Rectal smooth muscle tissue (tissue), 1 donor: ENCODE results near the gene LPAR3.

Experiments used
- H3K27ac ChIP-seq: one replicate; pipeline ENCODE4 v1.7.0; 2013; ENCODE audit warnings: low read depth, low read length, inconsistent platforms
- H3K27me3 ChIP-seq: one replicate; pipeline ENCODE4 v1.7.0; 2013; ENCODE audit warnings: low read length; ENCODE audit not compliant: control insufficient read depth, insufficient read depth
- H3K36me3 ChIP-seq: one replicate; pipeline ENCODE4 v1.7.0; 2013; ENCODE audit warnings: low read length; ENCODE audit not compliant: control insufficient read depth, insufficient read depth
- H3K4me1 ChIP-seq: one replicate; pipeline ENCODE4 v1.7.0; 2013; ENCODE audit warnings: low read length; ENCODE audit not compliant: control insufficient read depth, insufficient read depth
- H3K4me3 ChIP-seq: one replicate; pipeline ENCODE4 v1.7.0; 2013; ENCODE audit warnings: low read length
- H3K9ac ChIP-seq: one replicate; pipeline ENCODE4 v1.7.0; 2013; ENCODE audit warnings: low read length

LPAR3 gene

DNA sequence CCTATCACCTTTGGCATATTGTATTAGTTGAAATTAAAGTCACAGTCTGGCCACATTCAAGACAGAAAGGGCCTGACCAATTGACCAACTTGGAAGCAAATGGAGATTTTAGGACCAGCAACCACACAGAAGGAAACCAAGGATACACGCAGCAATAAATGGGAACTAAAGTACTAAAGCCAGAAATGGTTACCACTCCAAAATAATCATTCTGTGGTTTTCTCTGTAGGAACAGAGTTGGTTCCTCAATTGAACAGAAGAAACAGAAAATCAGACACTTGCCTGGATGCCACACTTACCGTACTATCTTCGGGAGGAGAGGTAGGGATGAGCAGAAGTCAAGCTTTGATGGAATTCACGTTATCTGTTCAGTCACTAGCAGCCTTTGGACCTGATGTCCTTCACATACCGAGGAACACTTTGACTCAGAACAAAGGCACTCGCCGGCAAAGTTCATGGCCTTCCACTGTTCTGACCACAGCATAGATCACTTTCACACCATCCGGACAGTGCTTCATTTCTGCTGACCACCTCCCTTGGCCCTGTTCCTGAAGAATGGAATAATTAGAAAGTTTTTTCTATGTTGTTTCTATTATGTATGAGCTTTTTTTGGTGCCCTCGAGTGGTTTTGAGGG is 96.9 kb downstream of the LPAR3 start:
- Histone ChIP-seq H3K4me3 (no peak overlapping the region), H3K36me3 (no peaks in the 10 kb centered on the region), H3K9ac (no peak overlapping the region), H3K27me3 (no peaks in the 10 kb centered on the region), H3K27ac (no peak overlapping the region), H3K4me1 (no peaks in the 10 kb centered on the region)

DNA sequence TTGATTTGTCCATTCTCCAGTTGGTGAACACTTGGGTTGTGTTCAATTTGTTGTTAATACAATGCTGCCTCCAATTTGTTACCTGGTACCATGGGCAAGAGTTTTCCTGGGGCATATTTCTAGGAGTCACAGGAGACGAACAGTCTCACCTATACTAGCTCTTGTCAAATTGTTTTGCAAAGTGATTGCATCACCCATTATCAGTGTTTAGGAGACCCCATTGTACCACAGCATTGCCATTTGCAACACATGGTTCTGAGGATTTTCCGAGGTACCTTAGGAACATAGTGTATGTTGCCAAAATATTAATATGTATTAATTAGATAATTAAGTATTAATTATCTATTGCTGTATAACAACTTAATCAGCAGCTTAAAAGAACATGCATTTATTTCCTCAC is 97.8 kb downstream of the LPAR3 start:
- Histone ChIP-seq H3K4me3 (no peak overlapping the region), H3K27me3 (no peaks in the 10 kb centered on the region), H3K9ac (no peak overlapping the region), H3K4me1 (no peaks in the 10 kb centered on the region), H3K36me3 (no peaks in the 10 kb centered on the region), H3K27ac (no peak overlapping the region)

DNA sequence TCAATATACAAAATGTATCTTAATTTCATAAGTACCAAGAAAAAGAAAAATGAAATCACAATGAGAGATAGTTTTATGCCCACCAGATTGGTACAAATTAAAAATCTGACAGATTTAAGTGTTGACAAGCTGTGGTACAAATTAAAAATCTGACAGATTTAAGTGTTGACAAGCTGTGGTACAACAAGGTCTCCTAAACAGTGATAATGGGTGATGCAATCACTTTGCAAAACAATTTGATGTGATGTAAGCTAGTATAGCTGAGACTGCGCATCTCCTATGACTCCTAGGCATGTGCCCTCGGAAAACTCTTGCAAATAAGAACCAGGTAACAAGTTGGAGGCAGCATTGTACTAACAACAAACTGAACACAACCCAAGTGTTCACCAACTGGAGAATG is 100.6 kb downstream of the LPAR3 start:
- H3K27ac ChIP-seq: no peak overlapping the region

DNA sequence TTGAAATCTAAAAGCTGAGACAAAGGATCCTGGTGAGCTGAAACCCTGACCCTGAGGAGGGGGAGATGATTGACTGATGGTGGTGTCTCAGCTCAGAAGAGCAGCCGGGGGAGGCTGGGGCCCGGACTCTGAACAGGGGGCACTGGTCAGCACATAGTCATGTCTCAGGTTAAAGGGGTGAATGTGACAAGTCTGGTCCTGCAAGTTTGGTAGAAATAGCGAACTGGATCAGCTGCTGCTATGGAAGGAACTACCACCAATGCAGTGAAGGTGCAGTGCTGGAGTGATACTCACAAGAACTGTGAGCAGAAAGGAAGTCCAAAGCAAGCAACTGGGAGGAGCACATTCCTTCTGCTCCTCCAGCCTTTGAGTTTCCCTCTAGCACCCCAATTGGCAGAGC is 104.0 kb downstream of the LPAR3 start:
- no peaks in the 10 kb centered on the region for H3K27me3 ChIP-seq
- H3K36me3 ChIP-seq: no peaks in the 10 kb centered on the region
- H3K4me3 ChIP-seq: no peak overlapping the region
- H3K9ac ChIP-seq: no peak overlapping the region
- H3K27ac ChIP-seq: no peak overlapping the region
- peaks cover 11% of the 10 kb centered on the region for H3K4me1 ChIP-seq

More for the DNA sequence above, 100.6 kb downstream of the LPAR3 start:
- Histone ChIP-seq H3K36me3 (no peaks in the 10 kb centered on the region), H3K4me3 (no peak overlapping the region), H3K9ac (no peak overlapping the region), H3K4me1 (no peaks in the 10 kb centered on the region), H3K27me3 (no peaks in the 10 kb centered on the region)

DNA sequence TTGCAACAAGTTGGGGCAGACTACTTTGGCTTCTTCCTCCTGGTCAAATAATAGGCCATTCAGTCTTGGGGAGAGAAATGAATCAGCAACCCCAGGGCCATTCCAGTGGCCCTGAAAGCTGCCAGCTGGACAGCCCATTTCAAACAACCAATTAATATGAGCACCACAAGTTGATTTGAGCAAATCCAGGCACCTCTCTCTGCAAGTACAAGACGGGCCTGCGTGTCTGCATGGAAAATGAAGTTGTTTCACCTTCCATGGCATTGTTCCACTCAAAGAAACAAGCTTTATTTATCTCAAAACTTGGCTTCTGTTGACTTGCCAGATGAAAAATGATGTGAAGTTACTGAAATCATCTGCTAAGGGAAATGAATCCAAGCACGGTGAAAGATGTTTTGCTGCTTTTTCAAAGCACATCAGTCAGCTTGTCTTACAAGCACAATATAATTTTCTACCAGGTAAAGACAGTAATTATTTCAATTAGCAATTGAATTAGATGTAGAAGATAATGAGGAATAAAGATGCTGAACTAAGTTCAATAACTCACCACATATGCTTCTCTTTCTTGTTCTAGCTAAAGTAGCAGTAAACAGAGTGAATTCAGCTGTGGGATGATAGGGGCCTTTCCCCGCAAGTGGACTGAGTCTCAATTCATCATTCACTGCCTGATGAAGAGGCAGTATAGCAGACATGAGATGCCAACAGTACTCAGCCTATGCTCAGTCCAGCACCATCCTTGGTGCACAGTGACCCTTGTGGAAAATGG is 107.6 kb downstream of the LPAR3 start:
- peak overlapping the region; percentile 15 for H3K27ac ChIP-seq
- no peak overlapping the region for H3K4me3 ChIP-seq
- H3K36me3 ChIP-seq: no peaks in the 10 kb centered on the region
- no peak overlapping the region for H3K9ac ChIP-seq
- H3K4me1 ChIP-seq: peaks cover 11% of the 10 kb centered on the region
- no peaks in the 10 kb centered on the region for H3K27me3 ChIP-seq

DNA sequence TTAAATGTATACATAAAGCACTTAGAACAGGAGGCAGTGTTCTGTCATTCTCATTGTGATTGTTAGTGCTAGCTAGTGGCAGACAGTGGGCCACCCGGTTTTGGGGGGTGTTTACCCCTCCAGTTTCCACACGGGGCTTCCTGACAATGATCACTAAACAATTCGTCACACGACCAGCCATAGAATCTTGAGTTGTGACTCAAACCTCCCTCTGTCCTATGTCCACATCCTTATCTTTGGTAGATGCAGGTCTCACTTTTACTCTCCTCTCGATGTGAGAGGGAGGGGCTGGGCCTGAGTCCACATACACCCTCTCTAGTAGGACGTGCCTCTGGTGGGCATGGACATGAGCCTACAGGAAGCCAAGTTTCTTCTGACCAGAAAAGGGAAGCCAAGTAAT is 110.1 kb downstream of the LPAR3 start:
- H3K4me3 ChIP-seq: no peak overlapping the region
- H3K4me1 ChIP-seq: peaks cover 11% of the 10 kb centered on the region
- H3K27me3 ChIP-seq: no peaks in the 10 kb centered on the region
- H3K9ac ChIP-seq: no peak overlapping the region
- H3K27ac ChIP-seq: no peak overlapping the region
- H3K36me3 ChIP-seq: no peaks in the 10 kb centered on the region

DNA sequence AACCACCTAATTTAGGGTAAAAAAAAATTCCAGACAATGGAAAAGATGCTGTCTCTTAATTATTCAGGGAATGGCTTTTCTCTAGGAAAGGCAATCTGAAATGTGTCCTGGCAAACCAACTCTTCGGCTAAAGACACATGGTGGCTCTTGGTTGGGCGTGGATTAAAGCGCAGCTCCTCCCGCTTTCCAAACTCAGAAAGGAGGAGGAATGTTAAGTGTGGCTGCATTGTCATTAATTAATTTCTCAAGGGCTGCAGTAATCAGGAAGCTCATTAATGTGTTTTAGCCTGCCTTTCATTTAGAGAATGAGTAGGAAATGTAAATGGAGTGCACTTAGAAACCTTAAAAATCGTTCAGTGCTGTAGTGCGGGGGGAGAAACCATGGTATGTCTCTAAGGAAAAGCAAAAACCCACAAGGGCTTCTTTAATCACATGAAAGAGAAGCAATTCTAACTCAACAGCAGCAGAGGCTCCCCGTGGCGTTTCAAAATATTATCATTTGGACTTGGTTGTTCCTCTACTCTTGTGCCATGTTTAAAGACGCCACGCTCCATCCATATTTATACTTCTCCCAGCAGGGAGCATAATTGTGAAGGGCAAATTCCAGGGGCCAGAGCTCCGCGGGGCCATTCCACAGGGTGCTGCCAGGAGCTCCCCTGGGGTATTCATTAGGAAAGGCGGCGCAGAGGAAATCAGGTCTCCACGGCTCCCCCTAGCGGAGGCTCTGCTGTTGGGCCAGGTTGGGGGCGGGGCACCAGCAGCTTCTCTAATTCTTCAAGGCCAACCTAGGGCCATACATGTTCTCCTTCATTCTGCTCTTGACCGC is 110.8 kb downstream of the LPAR3 start:
- Histone ChIP-seq H3K4me3 (no peak overlapping the region), H3K27me3 (no peaks in the 10 kb centered on the region), H3K4me1 (peaks cover 11% of the 10 kb centered on the region), H3K9ac (no peak overlapping the region), H3K27ac (no peak overlapping the region), H3K36me3 (no peaks in the 10 kb centered on the region)

DNA sequence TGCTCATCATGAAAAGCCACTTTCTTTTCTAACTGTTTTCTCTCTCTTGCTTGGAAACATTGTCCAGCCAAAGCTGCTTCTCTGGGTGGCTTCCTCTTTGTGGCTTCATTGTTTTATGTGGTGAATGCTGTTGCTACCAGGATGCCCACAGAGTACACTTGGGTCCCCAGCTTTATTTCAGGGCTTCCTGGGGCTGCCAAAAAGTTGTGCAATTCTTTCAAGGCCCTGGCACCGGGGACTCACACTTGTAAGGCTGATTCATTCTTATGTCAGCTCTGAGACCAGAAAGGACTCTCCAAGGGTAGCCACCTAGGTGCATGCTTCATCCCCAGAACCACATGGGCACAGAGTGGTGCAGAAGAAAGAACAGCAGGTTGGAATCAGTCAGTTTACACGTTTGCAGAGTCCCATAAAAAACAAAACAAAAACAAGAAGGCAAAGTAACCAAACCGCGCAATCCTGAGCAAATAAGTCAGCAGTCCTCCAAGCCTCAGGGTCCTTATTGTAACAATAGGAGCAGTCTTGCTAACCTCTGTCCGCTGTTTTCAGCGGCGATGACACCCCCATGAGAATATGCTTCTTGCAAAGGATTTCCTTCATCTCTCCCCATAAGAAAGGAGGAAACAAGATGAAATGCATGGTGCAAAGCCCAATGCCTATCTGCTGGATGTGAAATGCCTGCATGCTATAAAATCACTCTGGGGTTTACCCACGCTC is 112.8 kb downstream of the LPAR3 start:
- no peak overlapping the region for H3K27ac ChIP-seq
- H3K27me3 ChIP-seq: no peaks in the 10 kb centered on the region
- H3K9ac ChIP-seq: no peak overlapping the region
- peaks cover 7% of the 10 kb centered on the region for H3K4me1 ChIP-seq
- no peak overlapping the region for H3K4me3 ChIP-seq
- no peaks in the 10 kb centered on the region for H3K36me3 ChIP-seq

DNA sequence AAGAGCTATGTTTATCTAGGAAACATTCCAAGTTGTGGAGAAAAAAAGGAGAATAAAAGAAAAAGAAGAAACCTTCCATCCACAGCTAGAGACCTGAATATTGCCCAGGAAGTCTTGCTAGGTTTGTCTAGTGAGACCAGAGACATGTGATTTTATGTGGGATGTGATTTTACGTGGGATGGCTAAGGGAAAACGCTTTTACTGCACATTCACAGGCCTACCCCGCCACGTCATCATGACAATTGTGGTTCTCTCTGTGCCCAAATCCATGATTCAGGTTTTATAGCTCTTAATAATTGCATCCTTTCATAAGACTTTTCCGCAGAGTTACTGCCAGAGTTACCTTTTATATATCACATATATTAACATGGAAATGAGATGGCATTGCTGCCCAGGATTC is 116.4 kb downstream of the LPAR3 start:
- no peak overlapping the region for H3K9ac ChIP-seq

DNA sequence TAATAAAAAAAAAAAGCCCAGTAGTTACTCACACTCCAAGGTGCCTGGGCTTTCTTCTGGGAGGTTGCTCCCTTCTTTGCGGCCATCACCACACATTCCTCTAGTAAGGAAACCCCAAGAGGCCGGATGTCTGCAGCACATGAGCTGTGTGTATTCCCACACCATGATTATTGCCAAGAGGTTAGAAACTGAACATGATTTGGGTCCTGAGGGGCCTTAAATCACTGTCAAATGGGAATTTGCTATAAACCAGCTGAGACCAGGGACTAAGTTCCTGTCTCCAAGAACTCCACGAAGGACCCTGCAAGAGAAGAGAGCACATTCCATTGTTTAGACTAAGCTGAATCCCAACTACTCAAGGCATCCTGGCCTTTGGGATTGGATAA is 117.5 kb downstream of the LPAR3 start:
- Histone ChIP-seq H3K27ac (no peak overlapping the region), H3K27me3 (no peaks in the 10 kb centered on the region), H3K4me1 (no peaks in the 10 kb centered on the region), H3K36me3 (no peaks in the 10 kb centered on the region), H3K9ac (no peak overlapping the region), H3K4me3 (no peak overlapping the region)

More for the DNA sequence above, 116.4 kb downstream of the LPAR3 start:
- H3K4me3 ChIP-seq: no peak overlapping the region
- H3K36me3 ChIP-seq: no peaks in the 10 kb centered on the region
- no peaks in the 10 kb centered on the region for H3K4me1 ChIP-seq
- H3K27ac ChIP-seq: no peak overlapping the region
- no peaks in the 10 kb centered on the region for H3K27me3 ChIP-seq

DNA sequence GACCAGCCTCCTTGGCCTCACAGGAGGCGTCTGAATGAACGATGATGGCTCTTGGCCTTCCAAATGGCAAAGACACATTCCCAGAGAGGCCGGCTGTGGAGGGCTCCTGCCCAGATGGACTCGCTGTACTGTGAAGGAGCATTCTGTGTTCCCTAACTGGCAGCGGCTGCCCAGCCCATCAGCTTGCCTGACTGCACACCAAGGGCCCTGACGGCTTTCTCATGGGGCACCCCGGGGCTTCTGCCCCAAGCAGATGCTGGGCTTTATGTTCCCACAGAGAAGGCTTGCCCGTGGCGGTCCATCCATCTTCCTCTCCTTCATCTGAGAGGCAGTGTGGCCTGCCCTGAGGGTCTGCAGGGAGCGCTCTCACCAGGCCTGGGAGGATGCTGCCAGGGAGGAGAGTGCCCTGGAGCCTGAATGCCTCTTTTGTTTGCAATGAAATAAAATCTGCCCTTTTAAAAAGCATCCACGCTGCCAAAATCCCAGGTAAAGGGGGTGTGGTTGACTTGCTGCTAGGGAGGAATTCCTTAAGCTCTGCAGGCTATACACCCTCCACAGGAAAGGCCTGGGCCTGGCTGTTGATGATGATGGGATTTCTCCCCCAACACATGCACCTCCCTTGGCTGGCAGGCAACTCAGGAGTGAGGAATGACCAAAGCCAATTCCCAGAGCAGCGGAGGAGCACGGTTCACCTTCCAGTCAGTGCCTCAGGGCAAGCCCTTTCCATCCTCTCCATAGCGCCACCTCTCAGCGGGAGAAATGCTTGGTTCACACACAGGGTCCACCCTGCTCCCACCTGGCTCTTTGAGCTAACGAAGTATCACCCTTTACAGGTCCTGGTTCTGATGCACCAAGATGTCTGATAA is 118.1 kb downstream of the LPAR3 start:
- no peak overlapping the region for H3K27ac ChIP-seq
- no peaks in the 10 kb centered on the region for H3K27me3 ChIP-seq
- H3K9ac ChIP-seq: no peak overlapping the region
- no peak overlapping the region for H3K4me3 ChIP-seq
- no peaks in the 10 kb centered on the region for H3K4me1 ChIP-seq
- no peaks in the 10 kb centered on the region for H3K36me3 ChIP-seq
